Measurements from ENCODE around the gene TNFRSF18.
A peak's percentile ranks its signal among the peaks of the same experiment; 100 is the strongest.

TNFRSF18 gene

DNA sequence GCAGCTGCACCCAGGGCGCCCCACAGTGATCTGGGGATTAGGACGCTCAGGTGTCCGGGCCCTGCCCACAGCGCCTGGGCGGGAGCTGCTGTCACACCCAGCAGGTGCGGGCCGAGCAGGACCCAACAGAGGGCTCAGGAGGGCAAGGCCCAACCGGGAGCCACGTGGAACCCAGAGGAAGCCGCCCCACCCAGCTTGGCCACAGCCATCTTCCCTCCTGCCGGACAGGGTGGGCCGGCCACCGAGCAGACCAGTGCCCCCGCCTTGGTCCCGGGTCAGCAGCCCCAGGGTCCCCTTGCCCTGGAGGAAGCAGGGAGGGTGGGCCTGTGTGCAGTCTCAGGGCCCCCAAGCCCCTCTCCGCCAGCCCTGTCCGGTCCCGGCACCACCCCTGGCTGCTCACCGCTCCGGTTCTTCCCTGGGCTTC lies 39.0 kb downstream of the TNFRSF18 start:
- H3K4me3 ChIP-seq = no peak overlapping the region
- peaks cover 13% of the 10 kb centered on the region for H4K20me1 ChIP-seq
- H3K4me1 ChIP-seq = peaks cover 90% of the 10 kb centered on the region
- no peak overlapping the region for H3K27ac ChIP-seq
- H3K4me2 ChIP-seq = peak overlapping the region; percentile 76; the same call in 1 of the 2 replicates
- TF ChIP-seq Cebpa-rat (IDR thresholded peaks at IDR 0.05) = no peak
- no peak overlapping the region for H3K9ac ChIP-seq
- H3K36me3 ChIP-seq = no peaks in the 10 kb centered on the region
- H3K9me3 ChIP-seq = no peaks in the 10 kb centered on the region
- H3K27me3 ChIP-seq = peaks cover 42% of the 10 kb centered on the region

DNA sequence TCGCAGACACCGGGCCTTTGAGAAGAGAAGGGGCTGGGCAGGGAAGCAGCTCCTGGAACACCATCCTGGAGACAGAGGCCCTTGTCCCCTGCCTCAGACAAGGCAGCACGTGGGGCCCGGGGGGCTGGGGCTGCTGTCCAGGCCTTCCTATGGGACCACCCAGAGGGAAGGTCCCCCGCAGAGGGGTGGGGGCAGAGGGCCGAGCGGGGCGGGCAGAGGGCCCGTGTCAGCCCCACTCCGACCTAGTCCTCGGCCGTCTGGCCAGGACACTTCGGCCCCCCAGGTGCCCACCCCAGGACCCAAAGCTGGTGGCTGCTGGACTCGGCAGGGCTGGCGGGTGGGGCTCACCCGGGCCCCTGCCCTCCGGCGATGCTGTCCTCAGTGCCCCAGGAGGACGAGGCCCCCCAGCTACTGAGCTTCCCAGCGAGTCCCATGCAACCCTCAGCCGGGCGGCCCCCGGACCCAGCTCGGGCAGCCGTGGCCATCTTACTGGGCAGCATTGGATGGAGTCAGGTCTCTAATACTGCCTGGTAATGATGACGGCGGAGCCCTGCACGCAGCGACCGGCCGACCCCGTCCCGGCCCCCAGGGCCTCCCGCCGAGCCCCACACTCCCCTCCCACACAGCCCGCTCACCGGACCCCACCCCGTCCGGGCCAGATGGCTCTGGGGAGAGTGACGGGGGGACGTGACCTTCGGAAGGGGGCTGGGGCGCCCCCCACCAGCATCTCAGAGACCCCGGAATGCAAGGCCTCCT lies 39.6 kb downstream of the TNFRSF18 start:
- H3K27me3 ChIP-seq = peaks cover 42% of the 10 kb centered on the region
- H3K27ac ChIP-seq = no peak overlapping the region
- TF ChIP-seq Cebpa-rat (IDR thresholded peaks at IDR 0.05) = no peak
- no peak overlapping the region for H3K9ac ChIP-seq
- H3K4me3 ChIP-seq = no peak overlapping the region
- H3K9me3 ChIP-seq = no peaks in the 10 kb centered on the region
- H3K36me3 ChIP-seq = no peaks in the 10 kb centered on the region
- H3K4me1 ChIP-seq = peaks cover 84% of the 10 kb centered on the region
- H4K20me1 ChIP-seq = peaks cover 13% of the 10 kb centered on the region
- H3K4me2 ChIP-seq = peak overlapping the region; percentile 76

DNA sequence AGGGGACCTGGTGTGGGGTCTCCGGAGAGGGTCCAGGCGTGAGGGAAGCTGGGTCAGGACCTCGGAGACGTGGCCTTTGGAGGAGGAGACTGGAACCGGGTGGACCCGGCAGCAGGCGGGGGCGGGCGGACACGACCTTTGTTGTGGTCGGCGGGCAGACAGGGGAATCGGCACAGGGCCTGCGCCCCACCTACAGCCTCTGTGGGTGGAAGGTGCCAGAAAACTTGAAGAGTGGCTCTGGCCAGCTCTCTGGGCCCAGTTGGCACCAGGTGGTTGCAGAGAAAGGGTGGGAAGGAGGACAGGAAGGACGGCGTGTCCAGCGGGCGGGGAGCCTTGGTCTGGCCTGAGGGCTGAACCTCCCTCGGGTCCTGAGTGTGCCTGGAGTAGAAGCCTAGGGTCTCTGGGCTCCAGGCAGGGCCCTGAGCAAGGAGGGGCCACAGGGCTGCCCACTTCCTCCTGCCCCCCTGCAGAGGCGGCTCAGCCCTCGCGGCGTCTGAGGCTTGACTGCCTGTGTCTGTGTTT lies 40.4 kb downstream of the TNFRSF18 start:
- Histone ChIP-seq H3K9ac (no peak overlapping the region), H3K4me2 (peak overlapping the region; percentile 76), H3K36me3 (no peaks in the 10 kb centered on the region), H3K27ac (no peak overlapping the region), H3K9me3 (no peaks in the 10 kb centered on the region), H3K27me3 (peaks cover 42% of the 10 kb centered on the region), H4K20me1 (peaks cover 5% of the 10 kb centered on the region), H3K4me3 (no peak overlapping the region), H3K4me1 (peaks cover 75% of the 10 kb centered on the region)
- no peak for TF ChIP-seq Cebpa-rat (IDR thresholded peaks at IDR 0.05)

DNA sequence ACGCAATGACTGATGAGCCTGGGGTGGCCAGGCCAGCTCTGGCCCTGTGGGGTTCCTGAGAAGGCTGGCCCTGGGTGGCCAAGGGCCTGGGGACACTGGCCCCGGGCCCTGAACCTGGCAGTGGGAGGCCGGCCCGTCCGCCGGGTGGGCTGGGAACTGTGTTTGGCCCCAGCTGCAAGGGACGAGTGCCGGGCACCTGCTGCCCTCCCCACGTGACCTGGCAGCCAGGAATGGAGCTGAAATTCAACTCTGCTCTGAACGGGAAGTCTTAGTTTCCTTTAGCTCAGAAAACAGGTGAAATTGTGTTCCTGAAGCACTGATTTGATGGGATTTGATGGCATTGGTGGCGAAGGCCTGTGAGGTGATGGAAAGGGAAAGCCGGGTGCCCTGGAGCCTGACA lies 40.9 kb downstream of the TNFRSF18 start:
- Histone ChIP-seq H4K20me1 (peaks cover under 1% of the 10 kb centered on the region; the same call in 1 of the 2 replicates), H3K27ac (no peak overlapping the region), H3K4me1 (peaks cover 70% of the 10 kb centered on the region), H3K36me3 (no peaks in the 10 kb centered on the region), H3K9ac (no peak overlapping the region), H3K4me3 (no peak overlapping the region), H3K9me3 (no peaks in the 10 kb centered on the region), H3K27me3 (peaks cover 42% of the 10 kb centered on the region), H3K4me2 (peak overlapping the region; percentile 76)
- TF ChIP-seq Cebpa-rat (IDR thresholded peaks at IDR 0.05) = no peak

DNA sequence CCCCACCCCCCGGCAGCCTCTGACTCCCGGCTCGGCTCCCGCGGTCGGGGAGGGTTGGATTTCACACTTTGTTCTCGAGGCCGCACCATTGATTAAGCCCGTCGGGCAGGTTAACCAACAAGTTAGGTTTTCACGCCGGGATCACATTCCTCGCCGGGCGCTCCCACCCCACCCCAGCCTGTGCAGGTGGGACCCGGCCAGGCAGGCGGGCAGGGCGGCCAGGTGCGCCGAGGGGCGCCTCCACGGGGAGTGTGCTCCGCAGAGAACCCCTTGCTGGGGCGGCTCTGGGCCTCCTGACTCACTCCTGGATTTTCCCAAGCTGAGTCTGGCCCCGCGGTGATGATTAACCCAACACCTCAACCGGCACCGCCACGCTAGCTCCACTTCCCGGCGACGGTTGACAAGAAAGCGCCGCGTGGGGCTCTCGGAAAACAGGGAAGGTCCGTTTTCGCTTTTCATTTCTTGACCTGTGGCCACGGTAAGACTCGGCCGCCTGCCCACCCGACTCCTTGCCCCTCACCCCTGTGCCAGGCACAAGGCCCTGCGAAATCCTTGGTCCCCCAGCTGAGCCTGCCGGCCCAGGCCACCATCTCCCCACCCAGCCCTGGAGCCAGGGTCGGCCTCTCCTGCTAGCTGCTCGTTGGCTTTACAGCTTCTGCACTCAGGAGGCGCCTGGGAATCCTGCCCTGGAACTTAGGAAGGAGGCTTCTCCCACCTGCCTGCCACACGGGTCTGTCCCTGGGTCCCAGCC lies 41.5 kb downstream of the TNFRSF18 start:
- peaks cover 67% of the 10 kb centered on the region for H3K4me1 ChIP-seq
- TF ChIP-seq Cebpa-rat (IDR thresholded peaks at IDR 0.05) = no peak
- H3K27me3 ChIP-seq = peaks cover 40% of the 10 kb centered on the region
- no peak overlapping the region for H3K9ac ChIP-seq
- peak overlapping the region; percentile 76 for H3K4me2 ChIP-seq
- no peaks in the 10 kb centered on the region for H4K20me1 ChIP-seq
- H3K36me3 ChIP-seq = no peaks in the 10 kb centered on the region
- H3K4me3 ChIP-seq = no peak overlapping the region
- no peak overlapping the region for H3K27ac ChIP-seq
- no peaks in the 10 kb centered on the region for H3K9me3 ChIP-seq

DNA sequence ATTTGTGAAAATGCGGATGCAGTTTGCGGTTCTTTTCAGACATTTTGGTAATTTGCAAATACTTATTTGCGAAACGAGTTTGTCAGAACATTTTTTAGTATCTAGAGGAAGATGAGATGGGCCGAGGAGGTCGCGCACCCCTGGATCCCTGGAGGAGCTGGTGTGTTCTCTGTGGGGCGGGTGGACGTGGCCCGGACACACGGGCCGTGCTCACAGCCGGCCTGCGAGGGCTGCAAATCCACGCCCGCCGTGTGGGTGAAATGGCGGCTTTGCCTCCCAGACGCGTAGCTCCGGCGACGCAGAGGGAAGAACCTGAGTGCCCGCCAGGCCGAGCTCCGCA lies 42.1 kb downstream of the TNFRSF18 start:
- peak overlapping the region; percentile 76 for H3K4me2 ChIP-seq
- no peak overlapping the region for H3K4me3 ChIP-seq

DNA sequence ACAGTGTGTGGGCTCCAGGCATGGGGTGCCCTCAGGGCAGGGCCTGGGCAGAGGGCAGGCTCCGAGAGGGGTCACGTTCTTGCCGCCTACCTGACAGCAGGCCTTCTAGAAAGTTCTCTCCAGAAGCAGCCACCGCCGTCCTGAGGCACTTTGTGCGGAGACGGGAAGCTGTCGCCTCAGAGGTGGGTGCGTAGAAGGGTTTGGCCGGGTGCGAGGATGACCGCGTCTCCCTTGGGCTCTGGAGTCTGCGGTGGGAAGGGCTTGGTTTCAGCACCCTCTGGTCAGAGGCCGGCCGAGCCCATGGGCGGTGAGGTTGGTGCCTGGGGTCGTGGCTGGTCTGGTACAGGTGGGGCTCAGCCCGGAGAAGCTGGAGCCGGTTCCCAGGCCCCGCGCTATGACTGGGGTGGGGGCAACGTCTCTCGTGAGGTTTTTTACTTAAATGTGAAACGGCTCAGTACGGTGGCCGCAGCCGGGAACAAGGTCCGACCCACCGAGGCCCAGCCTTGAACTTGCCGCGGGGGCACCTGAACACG lies 42.8 kb downstream of the TNFRSF18 start:
- Histone ChIP-seq H3K4me3 (no peak overlapping the region), H3K27ac (no peak overlapping the region), H3K9ac (no peak overlapping the region), H3K9me3 (no peaks in the 10 kb centered on the region), H4K20me1 (no peaks in the 10 kb centered on the region), H3K4me1 (peaks cover 67% of the 10 kb centered on the region), H3K4me2 (peak overlapping the region; percentile 76), H3K27me3 (peaks cover 34% of the 10 kb centered on the region), H3K36me3 (no peaks in the 10 kb centered on the region)
- TF ChIP-seq Cebpa-rat (IDR thresholded peaks at IDR 0.05) = no peak

More for the DNA sequence above, 42.1 kb downstream of the TNFRSF18 start:
- no peak for TF ChIP-seq Cebpa-rat (IDR thresholded peaks at IDR 0.05)
- no peaks in the 10 kb centered on the region for H3K9me3 ChIP-seq
- peaks cover 67% of the 10 kb centered on the region for H3K4me1 ChIP-seq
- H3K9ac ChIP-seq = no peak overlapping the region
- no peaks in the 10 kb centered on the region for H4K20me1 ChIP-seq
- no peak overlapping the region for H3K27ac ChIP-seq
- no peaks in the 10 kb centered on the region for H3K36me3 ChIP-seq
- H3K27me3 ChIP-seq = peaks cover 34% of the 10 kb centered on the region

DNA sequence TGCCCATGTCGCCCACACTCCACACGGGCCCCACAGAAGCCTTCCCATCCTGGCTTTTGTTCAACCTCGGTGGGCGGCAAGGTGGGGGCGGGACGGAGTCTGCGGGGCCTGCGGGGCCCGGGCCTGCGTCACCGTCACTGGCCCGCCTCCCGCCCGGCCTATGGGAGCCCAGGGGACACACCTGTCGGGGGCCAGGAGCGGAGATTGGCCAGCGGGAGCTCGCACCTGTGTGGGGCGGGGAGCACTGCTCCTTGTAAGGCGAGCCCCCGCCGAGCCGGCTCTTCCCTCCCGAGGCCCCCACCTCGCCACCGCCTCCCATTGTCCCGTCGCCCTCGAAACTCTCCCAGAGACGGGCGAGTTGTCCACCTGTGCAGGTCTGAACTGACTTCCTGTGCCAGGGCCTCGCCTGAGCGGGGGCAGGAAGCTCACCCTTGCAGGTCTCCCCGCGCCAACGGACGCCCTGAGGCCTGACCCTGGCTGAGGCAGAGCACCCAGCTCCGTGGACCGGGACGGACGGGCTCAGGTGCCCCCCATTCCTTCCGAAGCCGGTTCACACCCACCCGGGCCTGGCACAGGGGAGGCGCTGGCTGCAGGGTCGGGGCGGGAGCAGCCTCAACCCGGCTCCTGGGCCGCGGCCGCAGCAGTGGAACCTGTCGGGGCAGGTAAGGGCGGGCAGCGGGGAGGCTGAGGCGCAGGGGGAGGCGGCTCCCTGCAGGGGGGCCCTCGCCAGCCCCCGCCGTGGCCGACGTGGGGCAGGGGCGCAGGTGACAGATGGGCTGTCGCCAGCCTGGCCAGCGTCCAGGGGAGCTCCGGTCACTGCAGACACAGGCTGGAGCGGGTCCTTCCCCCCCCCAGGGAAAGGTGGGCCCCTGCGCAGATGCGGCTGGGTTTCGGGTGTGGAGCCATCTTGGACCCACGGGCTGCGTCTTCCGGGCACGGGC lies 43.5 kb downstream of the TNFRSF18 start:
- Histone ChIP-seq H3K27ac (no peak overlapping the region), H3K4me3 (no peak overlapping the region), H3K27me3 (peaks cover 34% of the 10 kb centered on the region), H3K36me3 (no peaks in the 10 kb centered on the region), H3K4me1 (peaks cover 69% of the 10 kb centered on the region), H3K9ac (no peak overlapping the region), H4K20me1 (no peaks in the 10 kb centered on the region), H3K9me3 (no peaks in the 10 kb centered on the region), H3K4me2 (peak overlapping the region; percentile 76; the same call in 1 of the 2 replicates)
- no peak for TF ChIP-seq Cebpa-rat (IDR thresholded peaks at IDR 0.05)

DNA sequence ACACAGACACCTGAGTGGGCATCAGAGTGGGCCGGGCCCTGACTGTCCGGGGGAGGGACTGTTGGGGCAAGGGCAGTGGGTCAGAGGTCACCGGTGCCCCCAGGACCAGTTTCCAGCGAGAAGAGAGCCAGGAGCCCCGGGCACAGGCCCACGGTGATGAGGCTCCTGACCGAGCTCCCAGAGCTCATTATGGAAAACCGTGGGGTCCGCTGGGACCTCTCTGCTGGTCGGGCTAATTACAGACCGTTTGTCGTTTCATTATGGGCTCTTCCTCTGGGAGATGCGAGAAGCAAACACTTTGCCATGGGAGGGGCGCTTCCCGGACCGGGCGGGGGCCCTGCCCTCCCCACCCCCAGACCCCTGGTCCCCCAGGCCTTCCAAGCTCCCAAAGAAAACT lies 44.7 kb downstream of the TNFRSF18 start:
- Histone ChIP-seq H3K27me3 (peaks cover 34% of the 10 kb centered on the region), H3K4me3 (no peak overlapping the region), H3K27ac (no peak overlapping the region), H3K36me3 (no peaks in the 10 kb centered on the region), H3K9me3 (no peaks in the 10 kb centered on the region), H3K4me2 (no peak overlapping the region), H3K4me1 (peaks cover 65% of the 10 kb centered on the region), H4K20me1 (no peaks in the 10 kb centered on the region), H3K9ac (no peak overlapping the region)
- TF ChIP-seq Cebpa-rat (IDR thresholded peaks at IDR 0.05) = no peak
